Stomach (tissue), 9 donors: ENCODE data around the gene NAT9. TPM values are rescaled to one million over a fixed set of nuclear protein-coding genes. Genes with fewer than 3 reads are reported as not detected.

Experiments
- DNase-seq, 2 donors: peaks; one replicate each; pipeline versions ENCODE4 v3.0.0 to v3.0.0-alpha.2; 2013 to 2019
- H3K27ac ChIP-seq, 5 donors: fragments of 200-600 bp in 4 of 5; sonication (generic) in 4 of 5; one replicate each; pipeline ENCODE4 v1.5.1; 2013 to 2019; ENCODE audit warnings: mild to moderate bottlenecking in 1 of 5, moderate library complexity in 1 of 5
- H3K27me3 ChIP-seq, 3 donors: fragments of 200-600 bp; sonication (generic); one replicate each; pipeline ENCODE4 v1.5.1; 2017 to 2019; ENCODE audit warnings: mixed run types in 1 of 3
- H3K36me3 ChIP-seq, 4 donors: fragments of 200-600 bp; sonication (generic); 1 replicate in 3 of 4; 2 replicates in 1 of 4; pipeline ENCODE4 v1.5.1; 2016 to 2019
- H3K4me1 ChIP-seq, 4 donors: fragments of 200-600 bp; sonication (generic); one replicate each; pipeline ENCODE4 v1.5.1; 2016 to 2019
- H3K4me3 ChIP-seq, 4 donors: fragments of 200-600 bp; sonication (generic) in 3 of 4; one replicate each; pipeline ENCODE4 v1.5.1; 2016 to 2019; ENCODE audit warnings: mild to moderate bottlenecking in 1 of 4
- H3K9me3 ChIP-seq, 4 donors: fragments of 200-600 bp; sonication (generic); one replicate each; pipeline ENCODE4 v1.5.1; 2016 to 2019
- EP300 ChIP-seq: sonication (generic); formaldehyde crosslinking; IDR thresholded peaks from one replicate; pipeline ENCODE4 v1.6.1; 2017; ENCODE audit warnings: antibody characterized with exemption
- POLR2A ChIP-seq, 4 donors: fragments of 450-650 bp; IDR thresholded peaks; one replicate each; pipeline ENCODE4 v1.6.1; 2016; ENCODE audit warnings: antibody characterized with exemption in 4 of 4, control low read depth in 2 of 4, mild to moderate bottlenecking in 1 of 4, moderate library complexity in 1 of 4
- POLR2AphosphoS5 ChIP-seq, 3 donors: sonication (generic); formaldehyde crosslinking; IDR thresholded peaks; one replicate each; pipeline ENCODE4 v1.6.1; 2016; ENCODE audit warnings: antibody characterized with exemption in 3 of 3
- WGBS, 5 donors: extraction: QIAGEN DNeasy Blood & Tissue Kit in 3 of 5; methylation state at CpG; one replicate each; pipeline versions ENCODE4 v1.1.5 to v1.1.7; 2013 to 2018; 5-methylcytosine and 5-hydroxymethylcytosine counted together
- intact Hi-C: fragments of 100-400 bp; cut with DNase I; formaldehyde crosslinking; loops from one replicate; pipeline ENCODE4 v1.15.1; 2023; ENCODE audit warnings: low total_unique reads
- polyA plus RNA-seq, 3 donors: library from polyadenylated mRNA; stranded (reverse); fragments of 200-250 nt; gene quantifications; one replicate each; pipeline ENCODE4 v1.2.3, GENCODE V29; 2013
- total RNA-seq, 5 donors: library from RNA; depleted of rRNA; stranded (reverse); fragments of >200 nt; gene quantifications; one replicate each; pipeline versions ENCODE4 v1.1.0 to v1.2.3, GENCODE V29; 2014 to 2016
- TF ChIP-seq, protein P1 (sequence below), 7 experiments: fragments of 450-650 bp in 4 of 7; fragments of 200-600 bp in 3 of 7; sonication (generic) in 3 of 7; IDR thresholded peaks; one replicate each; pipeline ENCODE4 v1.5.1; 2016 to 2019; ENCODE audit warnings: antibody characterized with exemption in 7 of 7, control low read depth in 2 of 7, mild to moderate bottlenecking in 1 of 7
- donor health status: healthy with polysubstance abuse.
- donor health status: Bipolar disorder and iron deficiency.
- donor health status: healthy.

The NAT9 gene
- total and polyA plus RNA-seq, 8 donors = 14.5 to 33.5 (median 21.9) TPM

DNA sequence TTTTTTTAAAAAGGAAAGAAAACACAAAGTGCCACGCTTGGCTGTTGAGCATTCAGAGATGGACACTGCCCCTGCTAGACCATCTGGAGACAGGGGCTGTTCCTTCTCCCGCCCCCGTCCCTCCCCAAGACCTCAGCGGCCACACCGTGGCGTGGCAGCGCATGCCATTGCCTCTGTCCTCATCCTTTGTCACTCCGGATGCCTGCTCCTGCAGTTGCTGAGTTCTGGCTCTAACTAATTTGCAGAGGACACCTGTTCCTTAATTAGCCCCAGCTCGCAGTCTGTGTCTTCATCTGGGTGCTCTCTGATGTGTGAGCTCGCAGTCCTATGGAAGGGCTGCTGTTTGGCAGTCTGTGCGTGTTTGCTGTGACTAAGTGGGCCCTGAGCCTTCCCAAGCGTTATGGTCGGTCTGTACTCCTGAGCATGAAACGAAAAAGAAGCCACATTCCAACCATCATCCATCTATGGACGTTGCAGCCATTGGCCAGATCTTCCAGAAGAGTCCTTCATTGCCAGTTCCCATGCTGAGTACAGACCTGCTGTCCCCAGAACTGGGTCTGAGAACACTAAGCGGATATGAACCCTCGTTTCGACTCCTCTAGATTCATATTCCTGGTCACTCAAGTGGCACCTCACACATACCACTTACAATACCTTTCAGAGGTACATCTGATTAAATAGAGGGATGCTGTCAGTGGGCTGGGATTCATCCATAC is 40.9 kb upstream of the NAT9 start:
- Histone ChIP-seq H3K36me3 (peaks cover 0 to 53% (median 50%) of the 10 kb centered on the region in 4 donors), H3K9me3 (no peaks in the 10 kb centered on the region), H3K4me3 (no peak overlapping the region), H3K27me3 (no peaks in the 10 kb centered on the region), H3K27ac (no peak overlapping the region), H3K4me1 (peaks cover 0 to 13% (median 0%) of the 10 kb centered on the region in 4 donors)
- DNase-seq = no peak
- intact Hi-C loops = no loop called here
- TF ChIP-seq EP300 = no peak
- TF ChIP-seq POLR2AphosphoS5 (IDR thresholded peaks at IDR 0.05) = no peak
- TF ChIP-seq, protein P1, sequence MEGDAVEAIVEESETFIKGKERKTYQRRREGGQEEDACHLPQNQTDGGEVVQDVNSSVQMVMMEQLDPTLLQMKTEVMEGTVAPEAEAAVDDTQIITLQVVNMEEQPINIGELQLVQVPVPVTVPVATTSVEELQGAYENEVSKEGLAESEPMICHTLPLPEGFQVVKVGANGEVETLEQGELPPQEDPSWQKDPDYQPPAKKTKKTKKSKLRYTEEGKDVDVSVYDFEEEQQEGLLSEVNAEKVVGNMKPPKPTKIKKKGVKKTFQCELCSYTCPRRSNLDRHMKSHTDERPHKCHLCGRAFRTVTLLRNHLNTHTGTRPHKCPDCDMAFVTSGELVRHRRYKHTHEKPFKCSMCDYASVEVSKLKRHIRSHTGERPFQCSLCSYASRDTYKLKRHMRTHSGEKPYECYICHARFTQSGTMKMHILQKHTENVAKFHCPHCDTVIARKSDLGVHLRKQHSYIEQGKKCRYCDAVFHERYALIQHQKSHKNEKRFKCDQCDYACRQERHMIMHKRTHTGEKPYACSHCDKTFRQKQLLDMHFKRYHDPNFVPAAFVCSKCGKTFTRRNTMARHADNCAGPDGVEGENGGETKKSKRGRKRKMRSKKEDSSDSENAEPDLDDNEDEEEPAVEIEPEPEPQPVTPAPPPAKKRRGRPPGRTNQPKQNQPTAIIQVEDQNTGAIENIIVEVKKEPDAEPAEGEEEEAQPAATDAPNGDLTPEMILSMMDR (IDR thresholded peaks at IDR 0.05) = no peak
- TF ChIP-seq POLR2A (IDR thresholded peaks at IDR 0.05) = no peak
- 87 to 98% (median 94%) methylated on average over 11 to 18 of the region's 18 CpGs for WGBS, 5 donors

DNA sequence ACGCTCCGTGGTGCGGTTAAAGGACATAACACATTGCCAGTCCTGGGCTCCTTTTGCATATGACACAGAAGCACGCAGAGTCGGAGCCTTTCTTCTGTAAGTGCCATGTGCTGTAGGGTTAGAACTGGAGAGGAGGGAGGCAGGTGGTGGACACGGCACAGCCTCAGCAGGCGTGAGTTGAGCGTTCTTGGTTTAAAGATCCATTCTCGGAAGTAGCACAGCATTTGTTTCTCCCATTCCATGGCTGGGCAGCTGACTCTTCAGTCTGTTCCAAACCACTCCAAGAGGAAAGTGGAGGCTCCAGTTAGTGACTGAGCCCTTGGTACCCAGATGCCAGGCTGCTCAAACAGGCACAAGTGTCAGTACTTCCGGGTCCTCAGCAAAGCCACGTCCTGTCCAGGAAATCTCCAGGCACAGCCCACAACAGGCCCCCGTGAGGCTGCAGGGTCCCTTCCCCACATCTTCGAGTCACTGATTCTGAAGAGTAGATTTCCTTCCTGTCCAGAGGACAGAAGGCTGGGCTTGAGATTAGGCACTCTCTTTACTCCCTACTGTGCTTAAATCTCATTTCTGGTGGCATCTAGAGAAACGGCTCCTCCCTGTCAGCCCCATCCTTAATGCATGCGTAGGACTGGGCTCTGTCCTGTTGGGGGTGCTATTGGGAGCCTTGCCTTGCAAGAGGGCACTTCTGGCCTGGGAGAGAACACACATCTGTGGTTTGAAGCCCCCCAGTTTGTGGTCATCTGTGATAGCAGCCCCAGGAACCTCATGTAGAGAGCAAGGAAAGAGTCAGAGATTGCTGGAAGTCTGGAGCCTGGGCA is 39.6 kb upstream of the NAT9 start:
- no peak for DNase-seq
- Histone ChIP-seq H3K36me3 (peaks cover 0 to 46% (median 38%) of the 10 kb centered on the region in 4 donors), H3K27ac (no peak overlapping the region), H3K27me3 (no peaks in the 10 kb centered on the region), H3K9me3 (no peaks in the 10 kb centered on the region), H3K4me3 (no peak overlapping the region), H3K4me1 (peaks cover 0 to 10% (median 0%) of the 10 kb centered on the region in 4 donors)
- intact Hi-C loops = no loop called here
- TF ChIP-seq POLR2A (IDR thresholded peaks at IDR 0.05) (no peak), POLR2AphosphoS5 (IDR thresholded peaks at IDR 0.05) (no peak), EP300 (no peak)
- TF ChIP-seq, protein P1 (IDR thresholded peaks at IDR 0.05) = no peak
- WGBS, 5 donors = 80 to 84% (median 82%) methylated on average over 14 to 15 of the region's 15 CpGs

DNA sequence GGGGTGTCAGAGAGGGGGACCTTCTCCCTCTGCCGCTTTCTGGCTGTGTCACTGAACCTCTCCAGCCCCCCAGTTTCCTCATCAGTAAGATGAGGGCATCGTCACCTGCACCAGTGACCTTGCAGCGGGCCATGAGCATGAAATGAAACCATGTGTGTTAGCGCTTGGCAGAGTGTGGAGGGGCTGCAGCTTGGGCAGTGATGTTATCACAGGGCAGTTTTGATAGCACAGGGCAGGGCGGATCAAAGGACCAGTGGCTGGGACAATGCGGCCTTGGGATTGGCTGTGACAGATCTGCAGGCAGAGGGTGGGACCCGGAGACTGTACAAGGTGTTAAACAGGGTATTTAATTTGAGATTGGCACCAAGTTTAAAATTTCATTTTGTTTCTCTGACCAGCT is 38.9 kb upstream of the NAT9 start:
- Histone ChIP-seq H3K27me3 (no peaks in the 10 kb centered on the region), H3K36me3 (peaks cover 0 to 44% (median 35%) of the 10 kb centered on the region in 4 donors), H3K9me3 (no peaks in the 10 kb centered on the region), H3K4me1 (peaks cover 0 to 10% (median 0%) of the 10 kb centered on the region in 4 donors), H3K27ac (no peak overlapping the region), H3K4me3 (no peak overlapping the region)
- no peak for DNase-seq
- WGBS, 5 donors = 82 to 98% (median 86%) methylated on average over 7 of the region's 7 CpGs
- intact Hi-C loops = no loop called here
- TF ChIP-seq, protein P1 (IDR thresholded peaks at IDR 0.05) = no peak
- TF ChIP-seq POLR2A (IDR thresholded peaks at IDR 0.05) (no peak), EP300 (no peak), POLR2AphosphoS5 (IDR thresholded peaks at IDR 0.05) (no peak)

DNA sequence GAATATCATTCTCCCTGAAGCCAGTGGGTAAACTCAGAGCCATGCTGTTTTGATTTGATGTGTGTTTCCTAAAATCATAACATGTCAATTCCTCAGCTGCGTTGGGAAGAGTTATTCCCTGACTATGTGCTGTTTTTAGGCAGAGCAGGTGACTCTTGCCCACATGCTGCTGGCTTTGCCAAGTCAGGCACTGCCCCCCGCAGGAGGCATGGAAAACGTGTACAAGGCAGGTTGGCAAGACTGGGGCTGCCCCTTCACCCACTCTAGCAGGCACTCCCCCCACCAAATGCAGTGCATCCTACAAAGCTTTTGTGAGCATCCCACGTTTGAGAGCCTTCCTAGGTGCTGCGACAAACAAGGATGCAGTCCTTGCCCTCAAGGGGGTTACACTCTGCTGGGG is 38.3 kb upstream of the NAT9 start:
- TF ChIP-seq POLR2AphosphoS5 (IDR thresholded peaks at IDR 0.05) (no peak), EP300 (no peak), POLR2A (IDR thresholded peaks at IDR 0.05) (no peak)
- TF ChIP-seq, protein P1 (IDR thresholded peaks at IDR 0.05) = no peak
- no peak for DNase-seq
- 80 to 93% (median 81%) methylated on average over 4 to 5 of the region's 5 CpGs for WGBS, 5 donors
- Histone ChIP-seq H3K36me3 (peaks cover 0 to 44% (median 34%) of the 10 kb centered on the region in 4 donors), H3K27ac (no peak overlapping the region), H3K4me3 (no peak overlapping the region), H3K9me3 (no peaks in the 10 kb centered on the region), H3K4me1 (peaks cover 0 to 10% (median 0%) of the 10 kb centered on the region in 4 donors), H3K27me3 (no peaks in the 10 kb centered on the region)
- intact Hi-C loops = no loop called here
